ENCODE data around the gene ROBO2.
A peak's percentile ranks its signal among the peaks of the same experiment; 100 is the strongest.

ROBO2 gene, protein sequence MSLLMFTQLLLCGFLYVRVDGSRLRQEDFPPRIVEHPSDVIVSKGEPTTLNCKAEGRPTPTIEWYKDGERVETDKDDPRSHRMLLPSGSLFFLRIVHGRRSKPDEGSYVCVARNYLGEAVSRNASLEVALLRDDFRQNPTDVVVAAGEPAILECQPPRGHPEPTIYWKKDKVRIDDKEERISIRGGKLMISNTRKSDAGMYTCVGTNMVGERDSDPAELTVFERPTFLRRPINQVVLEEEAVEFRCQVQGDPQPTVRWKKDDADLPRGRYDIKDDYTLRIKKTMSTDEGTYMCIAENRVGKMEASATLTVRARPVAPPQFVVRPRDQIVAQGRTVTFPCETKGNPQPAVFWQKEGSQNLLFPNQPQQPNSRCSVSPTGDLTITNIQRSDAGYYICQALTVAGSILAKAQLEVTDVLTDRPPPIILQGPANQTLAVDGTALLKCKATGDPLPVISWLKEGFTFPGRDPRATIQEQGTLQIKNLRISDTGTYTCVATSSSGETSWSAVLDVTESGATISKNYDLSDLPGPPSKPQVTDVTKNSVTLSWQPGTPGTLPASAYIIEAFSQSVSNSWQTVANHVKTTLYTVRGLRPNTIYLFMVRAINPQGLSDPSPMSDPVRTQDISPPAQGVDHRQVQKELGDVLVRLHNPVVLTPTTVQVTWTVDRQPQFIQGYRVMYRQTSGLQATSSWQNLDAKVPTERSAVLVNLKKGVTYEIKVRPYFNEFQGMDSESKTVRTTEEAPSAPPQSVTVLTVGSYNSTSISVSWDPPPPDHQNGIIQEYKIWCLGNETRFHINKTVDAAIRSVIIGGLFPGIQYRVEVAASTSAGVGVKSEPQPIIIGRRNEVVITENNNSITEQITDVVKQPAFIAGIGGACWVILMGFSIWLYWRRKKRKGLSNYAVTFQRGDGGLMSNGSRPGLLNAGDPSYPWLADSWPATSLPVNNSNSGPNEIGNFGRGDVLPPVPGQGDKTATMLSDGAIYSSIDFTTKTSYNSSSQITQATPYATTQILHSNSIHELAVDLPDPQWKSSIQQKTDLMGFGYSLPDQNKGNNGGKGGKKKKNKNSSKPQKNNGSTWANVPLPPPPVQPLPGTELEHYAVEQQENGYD (N-terminal part only)

GRCh38 chr3:77039606-77040171 lies at the start of gene ROBO2:
Gene ROBO2, plus strand, starts transcription at chr3:77040099. Its CDS starts 687 bp downstream, at chr3:77040786.
- DNase-seq: peak; percentile 51

DNA sequence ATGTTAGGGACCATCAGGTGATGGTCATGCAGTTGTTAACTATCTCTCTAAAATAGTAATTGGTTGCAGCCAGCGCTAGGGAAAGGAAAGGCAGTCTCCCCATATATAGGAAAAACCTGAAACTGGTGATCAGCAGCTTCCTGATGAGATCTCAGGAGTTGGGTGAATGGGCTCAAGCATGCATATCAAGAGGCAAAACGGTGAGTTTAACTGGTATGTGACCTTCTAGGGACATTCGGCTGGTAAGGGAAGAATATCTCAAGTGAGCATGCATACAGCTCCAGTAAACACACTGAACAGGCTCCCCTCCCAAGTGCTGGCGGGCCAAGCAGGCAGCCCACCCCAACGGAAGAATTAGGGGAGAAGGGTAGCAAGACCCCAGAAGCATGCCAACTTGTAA lies 49.3 kb upstream of the ROBO2 start:
- DNase-seq: no peak

- no peak for DNase-seq
Observed at GRCh38 chr3:76991165-76991564, 48.7 kb upstream of the ROBO2 start.

- DNase-seq: no peak
Observed at GRCh38 chr3:76997733-76998132, 42.2 kb upstream of the ROBO2 start.

GRCh38 chr3:76998555-76998954 lies 41.3 kb upstream of the ROBO2 start:
- DNase-seq: no peak

GRCh38 chr3:77001062-77001701 lies 38.7 kb upstream of the ROBO2 start:
- no peak for DNase-seq

DNA sequence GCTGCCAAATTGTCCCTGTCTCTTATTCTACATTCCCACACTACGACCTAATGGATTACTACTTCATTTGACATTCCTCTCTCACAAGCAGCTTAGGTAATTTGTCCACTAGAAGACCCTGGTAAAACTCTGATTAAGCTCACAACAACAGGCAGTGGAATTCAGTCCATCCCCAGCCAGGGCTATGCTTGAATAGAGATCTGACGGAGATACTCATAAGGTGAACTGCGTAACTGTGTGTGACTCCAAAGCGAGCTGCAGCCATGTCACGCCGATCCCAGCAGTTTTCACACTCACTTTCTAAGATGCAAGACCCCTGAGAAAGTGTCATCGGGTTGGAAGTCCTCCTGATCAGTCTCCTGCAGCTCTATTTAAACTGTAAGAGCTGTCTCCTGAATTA lies 25.7 kb upstream of the ROBO2 start:
- DNase-seq: no peak

DNA sequence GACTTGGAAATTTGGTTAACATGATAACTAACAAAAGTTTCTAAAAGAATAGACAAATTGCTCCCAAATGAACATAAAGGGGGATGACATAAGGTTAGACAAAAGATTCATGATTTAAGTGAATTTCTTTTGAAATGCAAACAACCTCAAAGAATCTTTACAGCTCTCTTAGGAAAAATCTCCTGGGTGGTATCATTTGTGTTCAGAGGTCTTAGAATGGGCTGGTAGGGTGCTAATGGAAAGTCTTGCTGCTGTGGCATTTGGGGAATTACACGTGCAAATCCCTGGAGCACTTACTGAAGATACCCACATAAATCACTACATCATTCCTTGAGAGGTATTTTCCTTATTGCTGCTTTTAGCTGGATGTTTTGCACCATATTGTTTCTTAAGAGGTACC lies 14.4 kb upstream of the ROBO2 start:
- no peak for DNase-seq

DNA sequence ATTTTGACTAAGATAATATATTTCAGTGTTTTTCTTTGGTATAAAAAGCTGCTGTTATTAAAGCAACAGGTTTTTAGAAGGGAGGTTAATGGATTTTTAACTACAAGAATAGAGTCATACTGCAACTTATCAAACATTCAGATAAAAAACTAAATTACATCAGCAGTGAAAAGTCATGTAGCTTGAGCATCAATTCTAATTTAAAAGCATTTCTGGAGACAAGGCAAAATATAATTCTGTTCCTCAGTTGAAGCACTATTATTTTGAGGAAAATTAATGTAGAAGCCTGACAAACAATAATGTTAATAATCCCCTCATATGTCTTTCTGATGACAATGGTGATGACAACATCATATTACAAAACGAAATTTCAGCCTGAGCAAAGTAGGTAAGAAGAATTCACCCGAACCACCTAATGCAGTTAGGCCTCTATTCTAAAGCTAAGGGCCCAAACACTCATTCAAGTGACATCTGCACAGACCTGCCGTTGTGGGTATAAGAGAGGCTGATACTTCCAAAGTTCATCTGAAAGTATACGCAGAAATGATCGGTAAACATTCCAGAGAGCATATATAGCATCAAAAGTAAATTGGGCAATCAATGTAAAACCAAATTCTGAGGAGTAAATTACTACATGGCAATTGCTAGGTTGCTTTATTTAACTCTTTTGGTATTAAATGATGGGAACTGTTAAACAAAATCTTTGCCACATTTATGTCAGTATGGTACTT lies 12.8 kb upstream of the ROBO2 start:
- no peak for DNase-seq

DNA sequence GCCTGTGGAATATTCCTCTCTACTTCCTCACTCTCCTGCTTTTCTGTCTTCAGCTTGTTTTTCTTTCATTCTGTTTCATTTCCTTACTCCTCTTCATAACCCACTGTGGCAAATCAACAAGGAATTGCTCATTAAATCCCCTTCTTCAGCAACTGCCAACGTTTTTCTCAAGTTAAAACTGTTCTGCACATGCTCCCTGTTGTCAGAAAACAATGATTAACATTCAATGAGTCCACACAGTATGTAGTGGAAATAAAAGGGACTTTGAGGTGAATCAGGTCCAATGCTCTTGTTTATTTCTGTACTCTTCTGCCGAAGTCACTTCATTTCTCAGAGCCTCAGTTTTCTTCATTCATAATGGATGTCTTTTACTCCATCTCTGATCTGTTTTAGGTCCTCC lies 11.9 kb upstream of the ROBO2 start:
- DNase-seq: no peak

DNA sequence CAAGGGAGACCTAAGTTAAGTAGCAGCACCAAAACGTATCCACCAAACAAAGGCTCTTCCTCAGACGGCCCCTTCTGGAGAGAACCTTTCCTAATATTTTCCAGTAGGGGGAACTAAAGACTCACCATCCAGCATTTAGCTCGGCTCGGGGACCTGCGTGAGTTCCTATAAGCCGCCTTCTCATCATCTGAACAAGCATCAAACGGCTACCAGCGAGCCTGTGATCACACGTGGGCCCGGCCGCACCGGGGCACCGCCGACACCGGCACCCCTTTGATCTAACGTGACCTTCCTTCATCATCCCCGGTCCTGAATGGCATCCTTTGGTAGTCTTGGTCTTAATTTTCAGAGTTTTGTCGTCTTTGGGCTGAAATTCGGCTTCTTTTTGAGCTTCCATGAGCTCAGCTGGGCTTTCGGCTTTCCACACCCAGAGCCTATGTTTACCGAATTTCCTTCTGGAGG lies 1.4 kb upstream of the ROBO2 start:
- peak; percentile 84 for DNase-seq

- DNase-seq: no peak
Observed at GRCh38 chr3:77038930-77039605, 831 bp upstream of the ROBO2 start.

DNA sequence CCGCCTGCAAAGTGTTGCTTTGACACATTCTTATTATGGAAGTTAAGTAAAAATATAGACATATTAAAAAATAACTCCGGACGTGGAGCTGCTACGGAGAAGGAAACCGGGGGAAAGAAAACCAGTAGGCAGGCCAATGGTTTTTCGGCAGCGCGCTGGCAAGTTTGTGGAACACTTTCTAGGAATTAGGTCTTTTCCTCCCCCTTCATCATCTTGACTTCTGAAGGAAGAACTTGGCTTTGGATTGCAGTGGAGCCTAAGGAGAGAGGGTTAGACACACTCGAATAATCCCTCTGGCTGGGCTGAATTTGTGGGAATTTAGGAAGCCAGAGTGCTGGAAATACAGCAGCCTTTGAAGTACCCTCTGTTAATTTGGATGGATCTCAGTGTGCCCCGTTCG lies 317 bp downstream of the ROBO2 start:
- DNase-seq: no peak

- DNase-seq: no peak
Observed at GRCh38 chr3:77040926-77041722, 1.2 kb downstream of the ROBO2 start.

- no peak for DNase-seq
Observed at GRCh38 chr3:77041811-77042210, 1.9 kb downstream of the ROBO2 start.

DNA sequence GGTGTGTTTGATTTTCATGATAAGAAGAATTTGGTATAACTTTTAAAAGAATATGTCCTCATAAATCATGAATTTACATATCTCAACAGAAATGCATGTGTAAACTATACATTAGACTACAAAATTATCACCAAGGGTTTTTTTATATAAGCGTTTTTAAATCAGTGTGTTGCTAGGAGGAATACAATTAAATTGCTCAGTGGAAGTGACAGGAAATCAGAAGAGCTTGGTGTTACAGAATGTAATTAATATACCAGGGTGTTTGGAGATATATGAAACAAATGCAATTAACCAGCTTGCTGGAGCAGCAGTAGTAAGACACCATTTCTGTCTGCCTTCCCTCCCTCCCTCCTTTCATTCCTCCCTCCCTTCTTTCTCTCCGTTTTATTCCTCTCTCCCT lies 2.4 kb downstream of the ROBO2 start:
- no peak for DNase-seq

- DNase-seq: no peak
Observed at GRCh38 chr3:77042882-77043281, 3.0 kb downstream of the ROBO2 start.

- DNase-seq: no peak
Observed at GRCh38 chr3:77045686-77046085, 5.8 kb downstream of the ROBO2 start.

- no peak for DNase-seq
Observed at GRCh38 chr3:77048186-77048585, 8.3 kb downstream of the ROBO2 start.

GRCh38 chr3:77051591-77051990 lies 11.7 kb downstream of the ROBO2 start:
- DNase-seq: no peak

All from amniotic stem cell (primary cell).